NCI-H460 (cell line): ENCODE data around the gene WAPL. TPM values are rescaled to one million over a fixed set of nuclear protein-coding genes. Genes with fewer than 3 reads are reported as not detected.
"Not testable (repeated sequence)": the region's sequence is repeated elsewhere in the genome, so short reads cannot be mapped to it uniquely, and the experiment has no call there.

Source experiments
- DNase-seq: peaks from one replicate; pipeline ENCODE4 v3.0.0-alpha.2; 2016; ENCODE audit warnings: low read depth; ENCODE audit errors: extremely low read depth
- small RNA-seq, 2 experiments: library from RNA; depleted of rRNA; stranded (forward); fragments of <200 nt; gene quantifications; one replicate each; pipeline ENCODE3, GENCODE V24; 2014
- total RNA-seq: library from RNA; depleted of rRNA; stranded (reverse); fragments of >200 nt; shearing (Covaris generic); gene quantifications from 2 replicates; pipeline ENCODE4 v1.2.3, GENCODE V29; 2014; rRNA removed

Gene WAPL
- total RNA-seq, 1 experiment from 2014 or later, result 47.3 TPM

DNA sequence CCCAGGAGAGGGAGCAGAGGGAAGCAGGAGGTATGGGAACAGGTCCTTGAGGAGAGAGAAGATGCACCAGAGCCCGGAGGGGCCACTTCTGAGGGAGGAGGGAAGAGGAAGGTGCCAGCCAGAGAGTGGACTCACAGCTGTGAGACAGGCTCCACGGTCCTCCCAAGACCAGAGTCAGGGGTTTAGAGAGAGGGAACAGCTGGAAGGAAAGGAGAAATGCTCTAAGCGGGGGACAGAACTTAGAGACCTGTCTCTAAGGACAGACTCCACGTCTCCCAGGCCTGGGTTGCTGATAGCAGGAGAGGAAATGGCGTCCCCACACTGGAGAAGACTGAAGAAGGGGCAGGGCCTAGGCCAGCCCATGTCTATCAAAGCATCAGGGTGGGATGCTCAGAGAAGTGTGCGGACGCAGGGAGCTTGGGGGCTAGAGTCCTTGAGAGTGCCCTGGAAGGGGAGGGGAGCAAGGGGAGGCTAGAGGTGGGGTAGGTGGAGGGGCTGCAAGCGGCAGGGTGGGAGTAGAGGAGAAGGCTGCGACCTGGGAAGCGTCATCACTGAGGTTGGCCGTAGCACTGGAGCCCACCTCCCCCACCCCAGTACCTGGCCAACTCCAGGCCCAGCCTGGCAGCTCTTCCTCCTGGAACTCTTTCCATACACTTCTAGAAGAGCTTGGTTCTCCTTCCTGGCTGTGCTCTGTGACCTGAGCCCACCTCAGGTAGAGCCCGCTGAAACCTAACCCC is 129.4 kb downstream of the WAPL start:
- DNase-seq, result no peak

DNA sequence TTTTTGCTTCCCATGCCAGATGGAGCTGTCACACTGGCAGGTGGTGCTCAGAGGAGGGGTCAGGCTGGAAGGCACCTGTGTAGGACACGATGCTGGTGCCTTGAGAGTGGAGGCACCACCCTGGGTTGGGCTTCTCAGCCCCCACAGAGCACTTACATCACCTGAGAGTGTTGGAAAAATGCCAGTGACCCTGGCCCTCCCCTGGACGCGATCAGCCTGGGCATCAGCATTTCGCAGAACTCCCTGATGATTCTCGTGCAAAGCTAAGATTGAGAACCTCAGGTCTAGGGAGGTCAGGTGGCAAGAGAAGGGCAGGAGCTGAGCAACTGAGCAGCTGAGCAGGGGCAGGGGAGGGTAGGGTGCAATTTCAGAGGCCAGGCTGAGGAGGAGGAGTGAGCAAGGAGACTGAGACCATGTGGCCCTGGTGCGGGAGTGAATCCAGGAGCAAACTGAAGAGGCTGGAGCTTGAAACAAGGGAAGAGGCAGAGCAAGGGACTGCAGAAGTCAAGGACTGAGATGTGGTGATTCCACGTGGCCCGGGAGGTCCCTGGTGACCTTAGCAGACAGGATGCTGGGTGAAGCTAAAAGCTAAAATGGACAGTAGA is 130.3 kb downstream of the WAPL start:
- no peak for DNase-seq

DNA sequence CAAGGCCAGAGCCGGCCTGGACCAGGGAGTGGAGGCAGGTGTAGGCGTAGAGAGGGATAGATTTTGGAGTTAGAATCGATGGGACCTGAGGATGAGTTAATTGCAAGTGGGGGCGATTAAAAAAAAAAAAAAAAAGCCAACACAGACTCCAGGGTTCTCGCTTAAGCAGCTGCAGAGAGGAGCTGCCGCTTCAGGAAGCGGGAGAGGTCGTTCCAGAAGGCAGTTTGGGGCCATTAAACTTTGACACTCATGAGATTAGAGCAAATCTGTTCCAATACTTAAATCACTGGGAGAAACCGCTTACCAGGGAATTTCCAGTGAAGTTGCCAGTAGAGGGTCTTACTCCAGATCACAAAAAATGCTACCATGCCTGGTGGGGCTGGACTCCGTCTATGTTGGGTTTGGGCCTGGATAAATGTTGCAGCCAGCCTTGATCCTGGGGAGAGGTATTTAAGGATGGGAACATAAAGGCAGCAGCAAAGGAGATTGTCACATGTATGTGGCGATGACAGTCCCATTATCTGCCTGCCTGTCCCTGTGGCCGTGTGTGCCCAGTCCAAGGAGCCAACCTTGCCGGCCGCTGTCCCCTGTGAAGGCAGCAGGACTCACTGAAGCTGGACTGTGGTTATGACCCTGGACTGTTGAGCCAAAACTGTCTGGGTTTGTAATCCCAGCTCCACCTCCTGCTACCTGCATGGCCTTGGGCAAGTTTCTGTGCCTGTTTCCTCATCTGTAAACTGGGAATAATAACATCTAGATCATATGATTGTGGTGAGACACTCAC is 131.1 kb downstream of the WAPL start:
- DNase-seq, result no peak

DNA sequence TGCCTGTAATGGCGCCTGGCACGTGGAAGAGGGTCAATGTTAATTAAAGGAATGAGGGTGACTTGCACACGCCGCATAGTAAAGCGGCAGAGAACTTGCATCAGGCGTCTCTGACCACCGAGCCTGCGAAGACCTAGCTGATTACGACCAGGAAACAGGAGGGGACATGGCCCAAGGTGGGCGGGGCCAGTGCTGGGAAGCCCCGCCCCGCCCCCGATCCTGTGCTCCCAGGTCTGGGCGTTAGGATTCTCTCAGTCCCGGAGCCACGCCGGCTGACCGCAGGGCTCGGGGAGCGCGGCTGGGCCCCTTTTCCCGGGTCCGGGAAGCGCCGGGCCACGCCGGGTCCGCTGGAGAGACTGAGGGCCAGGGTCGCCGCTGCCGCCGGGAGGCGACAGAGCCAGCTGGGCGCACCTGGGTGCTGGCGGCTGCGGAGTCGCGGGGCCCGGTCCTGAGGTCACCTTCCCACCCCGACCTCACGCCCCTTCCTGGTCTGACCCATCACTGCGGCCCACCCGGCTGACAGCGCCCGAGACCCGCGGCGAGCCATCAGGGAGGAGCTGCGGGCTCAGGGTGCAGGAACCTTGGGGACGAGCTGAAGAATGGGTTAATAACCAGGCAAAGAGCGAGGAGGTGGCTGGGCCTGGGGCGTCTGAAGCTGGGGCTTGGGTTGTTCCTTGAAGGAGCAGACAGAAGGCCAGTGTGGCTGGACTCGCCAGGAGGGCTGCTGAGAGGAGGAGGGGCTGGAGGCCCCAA is 132.0 kb downstream of the WAPL start:
- DNase-seq, result no peak

DNA sequence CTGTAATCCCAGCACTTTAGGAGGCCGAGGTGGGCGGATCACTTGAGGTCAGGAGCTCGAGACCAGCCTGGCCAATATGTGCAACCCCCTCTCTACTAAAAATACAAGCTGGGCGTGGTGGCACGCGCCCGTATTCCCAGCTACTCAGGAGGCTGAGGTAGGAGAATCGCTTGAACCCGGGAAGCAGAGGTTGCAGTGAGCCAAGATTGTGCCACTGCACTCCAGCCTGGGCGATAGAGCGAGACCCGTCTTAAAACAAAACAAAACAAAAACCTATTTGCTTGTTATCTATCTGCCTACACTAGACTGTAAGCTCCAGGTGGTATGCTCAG is 132.5 kb downstream of the WAPL start:
- DNase-seq, result not testable (repeated sequence)

DNA sequence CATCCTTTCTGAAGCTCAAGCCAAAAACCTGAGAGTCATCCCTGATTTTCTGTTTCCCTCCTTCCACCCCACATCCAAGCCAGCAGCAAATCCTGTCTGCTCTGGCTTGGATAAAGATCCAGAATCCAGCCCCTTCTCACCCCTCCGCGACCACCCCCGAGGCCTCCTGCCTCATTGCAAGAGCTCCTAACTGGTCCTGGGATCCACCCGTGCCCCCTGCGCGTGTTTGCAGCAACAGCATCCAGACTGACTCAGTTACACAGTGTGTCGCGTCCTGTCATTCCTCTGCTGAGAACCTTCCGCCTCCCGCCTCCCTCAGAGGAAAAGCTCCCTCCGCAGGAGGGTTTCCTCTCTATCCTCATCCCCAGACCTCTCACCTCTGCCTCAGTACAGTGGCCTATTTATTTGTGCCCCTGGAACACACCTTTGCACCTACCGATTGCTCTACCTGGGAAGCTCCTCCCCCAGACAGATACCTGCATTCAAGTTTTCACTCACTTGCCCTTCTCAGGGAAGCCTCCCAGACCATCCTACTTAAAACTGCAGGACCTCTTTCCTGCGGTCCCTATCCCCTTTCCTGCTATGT is 133.4 kb downstream of the WAPL start:
- DNase-seq, result no peak

DNA sequence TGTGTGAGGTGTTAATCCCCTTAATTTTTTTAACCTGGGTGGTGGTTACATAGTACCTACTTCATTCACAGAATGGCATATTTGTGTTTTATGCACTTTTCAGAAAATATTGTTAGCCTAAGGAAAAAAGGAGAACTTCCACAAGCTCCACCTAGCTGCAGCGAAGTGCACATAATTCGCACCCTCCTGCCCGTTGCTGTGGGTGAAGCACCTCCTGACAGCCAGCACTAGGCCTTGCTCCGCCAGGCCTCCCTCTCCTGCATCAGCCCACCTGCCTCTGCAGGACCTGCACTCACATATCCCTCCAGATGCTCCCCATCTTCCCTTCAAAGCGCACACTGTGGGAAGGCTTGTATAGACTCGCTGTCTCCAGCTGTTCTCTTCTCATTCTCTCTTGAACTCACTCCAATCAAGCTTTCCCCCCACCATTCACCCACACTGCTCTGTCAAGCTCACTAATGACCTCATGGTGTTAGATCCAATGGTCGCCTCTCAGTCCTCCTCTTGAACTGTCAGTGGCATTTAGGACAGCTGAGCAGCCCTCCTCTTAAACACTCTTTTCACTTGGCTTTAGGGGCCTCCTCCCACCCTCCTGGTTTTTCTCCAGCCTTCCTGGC is 134.3 kb downstream of the WAPL start:
- DNase-seq, result no peak

DNA sequence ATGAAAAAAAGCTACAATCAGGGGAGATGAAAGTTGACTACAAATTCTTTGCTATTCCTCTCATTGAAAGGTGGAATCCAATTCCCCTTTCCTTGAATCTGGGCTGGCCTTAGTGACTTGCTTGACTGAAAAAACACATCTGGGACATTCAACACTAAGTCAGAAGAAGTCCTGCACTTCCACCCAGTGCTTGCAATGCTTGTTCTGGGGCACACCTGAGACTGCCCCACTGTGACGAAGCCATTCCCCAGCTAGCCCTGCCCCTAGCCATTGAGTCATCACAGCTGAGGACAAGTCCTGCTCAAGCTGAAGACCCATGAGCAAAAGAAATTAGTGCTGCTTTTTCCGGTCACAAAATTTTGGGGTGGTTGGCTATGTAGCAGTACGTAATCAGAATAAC is 135.8 kb downstream of the WAPL start:
- DNase-seq, result no peak

Small RNA genes within 50 kb of the gene (small RNA-seq; reads per million reads assigned to genes)
- gene RNU6-780P, result 0 reads per million in 2 experiments

Other genes starting within 250 kb of the WAPL start
- 0.05 and 0.09 TPM in 2 replicates for gene GRID1, start 155.0 kb downstream of the WAPL start, total RNA-seq
- not detected in 2 replicates for gene OPN4, start 132.8 kb upstream of the WAPL start, total RNA-seq
- 0.15 and 0.17 TPM in 2 replicates for gene LDB3, start 146.7 kb upstream of the WAPL start, total RNA-seq
- gene BMPR1A, start 234.8 kb upstream of the WAPL start, total RNA-seq, result 28.6 and 31.6 TPM in 2 replicates